ENCODE results near the gene EVL.

DNA sequence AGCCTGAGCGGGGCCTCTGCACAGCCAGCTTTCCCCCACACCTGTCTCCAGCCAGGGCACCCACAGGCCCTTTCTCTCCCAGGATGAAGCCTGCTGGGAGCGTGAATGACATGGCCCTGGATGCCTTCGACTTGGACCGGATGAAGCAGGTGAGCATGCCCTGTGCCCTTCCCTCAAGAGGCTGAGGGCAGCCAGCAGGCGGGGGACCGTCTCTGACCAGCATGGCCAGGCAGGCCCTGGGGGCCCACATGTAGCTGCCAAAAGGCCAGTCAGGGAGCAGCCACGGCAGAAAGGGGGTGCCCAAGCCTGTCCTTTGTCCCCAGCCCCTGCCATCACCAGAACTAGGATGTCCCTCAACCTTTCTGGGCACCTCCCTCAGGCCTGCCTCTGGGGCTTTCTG, 75.9 kb downstream of the EVL start:
- TF ChIP-seq, protein P1, sequence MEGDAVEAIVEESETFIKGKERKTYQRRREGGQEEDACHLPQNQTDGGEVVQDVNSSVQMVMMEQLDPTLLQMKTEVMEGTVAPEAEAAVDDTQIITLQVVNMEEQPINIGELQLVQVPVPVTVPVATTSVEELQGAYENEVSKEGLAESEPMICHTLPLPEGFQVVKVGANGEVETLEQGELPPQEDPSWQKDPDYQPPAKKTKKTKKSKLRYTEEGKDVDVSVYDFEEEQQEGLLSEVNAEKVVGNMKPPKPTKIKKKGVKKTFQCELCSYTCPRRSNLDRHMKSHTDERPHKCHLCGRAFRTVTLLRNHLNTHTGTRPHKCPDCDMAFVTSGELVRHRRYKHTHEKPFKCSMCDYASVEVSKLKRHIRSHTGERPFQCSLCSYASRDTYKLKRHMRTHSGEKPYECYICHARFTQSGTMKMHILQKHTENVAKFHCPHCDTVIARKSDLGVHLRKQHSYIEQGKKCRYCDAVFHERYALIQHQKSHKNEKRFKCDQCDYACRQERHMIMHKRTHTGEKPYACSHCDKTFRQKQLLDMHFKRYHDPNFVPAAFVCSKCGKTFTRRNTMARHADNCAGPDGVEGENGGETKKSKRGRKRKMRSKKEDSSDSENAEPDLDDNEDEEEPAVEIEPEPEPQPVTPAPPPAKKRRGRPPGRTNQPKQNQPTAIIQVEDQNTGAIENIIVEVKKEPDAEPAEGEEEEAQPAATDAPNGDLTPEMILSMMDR (conservative IDR thresholded peaks at IDR 0.05; ENCODE audit: low read depth, low read length), result no peak
- TF ChIP-seq EZH2 (IDR thresholded peaks at IDR 0.05; ENCODE audit: borderline replicate concordance, low read depth, low read length, poor library complexity, severe bottlenecking), result no peak
